ENCODE measurements around the gene TEX9. TPM values are rescaled to one million over a fixed set of nuclear protein-coding genes. Genes with fewer than 3 reads are reported as not detected.

The TEX9 gene
- total RNA-seq, 1 experiment from 2014 or later: 8.4 TPM

DNA sequence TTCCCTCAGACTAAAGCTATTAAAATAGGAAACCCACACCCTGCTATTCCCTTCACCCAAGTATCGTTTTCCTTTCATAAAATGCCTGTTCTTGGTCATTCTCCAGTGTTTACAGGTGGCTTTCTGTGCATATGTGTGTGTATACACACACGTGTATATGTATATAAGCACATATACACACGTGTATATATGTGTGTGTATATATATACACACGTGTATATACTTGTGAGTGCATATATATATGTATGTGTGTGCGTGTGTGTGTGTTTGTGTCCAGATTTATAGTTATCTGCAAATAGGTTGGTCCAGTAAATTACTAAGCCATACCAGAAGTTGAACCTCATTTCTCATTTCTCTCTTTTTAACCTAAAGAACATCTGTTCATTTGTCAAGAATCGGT, 15.7 kb upstream of the TEX9 start:
- Histone ChIP-seq H3K4me2 (ENCODE audit: insufficient read depth, insufficient read length, low read length) (no peak overlapping the region), H3K23me2 (ENCODE audit: insufficient read length, low read depth, low read length, poor library complexity, severe bottlenecking) (no peaks in the 10 kb centered on the region), H3K14ac (ENCODE audit: insufficient read depth, low read length) (no peak overlapping the region), H4K91ac (ENCODE audit: insufficient read length, low read depth, low read length) (no peak overlapping the region), H2BK5ac (ENCODE audit: insufficient read length, low read length) (no peak overlapping the region), H2AK5ac (ENCODE audit: insufficient read length, low read length) (no peak overlapping the region), H2BK15ac (ENCODE audit: low read depth, low read length) (no peak overlapping the region), H3T11ph (ENCODE audit: low read length) (no peak overlapping the region), H2BK120ac (ENCODE audit: low read depth, low read length, poor library complexity, severe bottlenecking) (no peak overlapping the region), H3K27me3 (ENCODE audit: insufficient read depth, low read length) (no peaks in the 10 kb centered on the region), H4K5ac (ENCODE audit: insufficient read length, low read depth, low read length) (no peak overlapping the region), H3K4me1 (ENCODE audit: insufficient read depth, low read length) (peaks cover 3% of the 10 kb centered on the region; the same call in 1 of the 2 replicates), H3K27ac (ENCODE audit: insufficient read length, low read depth, low read length) (no peak overlapping the region), H3K79me2 (ENCODE audit: insufficient read depth, low read length) (no peaks in the 10 kb centered on the region), H4K20me1 (ENCODE audit: control insufficient read depth, insufficient read depth, insufficient read length) (no peaks in the 10 kb centered on the region), H3K56ac (ENCODE audit: insufficient read length, low read depth, low read length) (no peak overlapping the region), H2BK20ac (ENCODE audit: low read depth, low read length, poor library complexity, severe bottlenecking) (no peak overlapping the region), H3K79me1 (ENCODE audit: insufficient read depth, low read depth, low read length, poor library complexity, severe bottlenecking) (no peaks in the 10 kb centered on the region), H2AFZ (ENCODE audit: low read length) (no peak overlapping the region), H3K9ac (ENCODE audit: extremely low read depth, insufficient read length, low read length) (no peak overlapping the region), H3K23ac (ENCODE audit: insufficient read length, low read depth, low read length) (no peak overlapping the region), H4K8ac (replicated peaks; ENCODE audit: insufficient read length, low read depth, low read length) (no peak overlapping the region), H3K9me3 (ENCODE audit: control insufficient read depth, low read depth, low read length) (no peaks in the 10 kb centered on the region), H3K18ac (ENCODE audit: insufficient read length, low read depth, low read length) (no peak overlapping the region), H2BK12ac (ENCODE audit: insufficient read length, low read depth, low read length) (no peak overlapping the region), H3K4ac (ENCODE audit: low read depth, low read length) (no peak overlapping the region)
- Mint-ChIP-seq H3K9me3 (no peaks in the 10 kb centered on the region), H3K27ac (no peak overlapping the region), H3K4me1 (peaks cover 18 to 22% of the 10 kb centered on the region in 2 experiments), H3K27me3 (ENCODE audit: low read depth) (no peaks in the 10 kb centered on the region), H3K4me3 (no peak overlapping the region), H3K36me3 (ENCODE audit: insufficient read depth in 1 of 3, low read depth in 3 of 3) (no peaks in the 10 kb centered on the region)
- WGBS (ENCODE audit: extremely low coverage, insufficient read length, low lambda C conversion rate): no CpG with 5 or more reads among the region's 6 CpGs
- DNase-seq: no peak
- TF ChIP-seq, protein P1, sequence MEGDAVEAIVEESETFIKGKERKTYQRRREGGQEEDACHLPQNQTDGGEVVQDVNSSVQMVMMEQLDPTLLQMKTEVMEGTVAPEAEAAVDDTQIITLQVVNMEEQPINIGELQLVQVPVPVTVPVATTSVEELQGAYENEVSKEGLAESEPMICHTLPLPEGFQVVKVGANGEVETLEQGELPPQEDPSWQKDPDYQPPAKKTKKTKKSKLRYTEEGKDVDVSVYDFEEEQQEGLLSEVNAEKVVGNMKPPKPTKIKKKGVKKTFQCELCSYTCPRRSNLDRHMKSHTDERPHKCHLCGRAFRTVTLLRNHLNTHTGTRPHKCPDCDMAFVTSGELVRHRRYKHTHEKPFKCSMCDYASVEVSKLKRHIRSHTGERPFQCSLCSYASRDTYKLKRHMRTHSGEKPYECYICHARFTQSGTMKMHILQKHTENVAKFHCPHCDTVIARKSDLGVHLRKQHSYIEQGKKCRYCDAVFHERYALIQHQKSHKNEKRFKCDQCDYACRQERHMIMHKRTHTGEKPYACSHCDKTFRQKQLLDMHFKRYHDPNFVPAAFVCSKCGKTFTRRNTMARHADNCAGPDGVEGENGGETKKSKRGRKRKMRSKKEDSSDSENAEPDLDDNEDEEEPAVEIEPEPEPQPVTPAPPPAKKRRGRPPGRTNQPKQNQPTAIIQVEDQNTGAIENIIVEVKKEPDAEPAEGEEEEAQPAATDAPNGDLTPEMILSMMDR (conservative IDR thresholded peaks at IDR 0.05): no peak
